Colonic mucosa (tissue), 4 donors: ENCODE data around the gene CNOT4. TPM values are rescaled to one million over a fixed set of nuclear protein-coding genes. Genes with fewer than 3 reads are reported as not detected.

Experiments
- DNase-seq: peaks from one replicate; pipeline ENCODE4 v3.0.0-alpha.2; 2020
- H3K27ac ChIP-seq: fragments of 200-600 bp; one replicate; pipeline ENCODE4 v1.8.0; 2021
- H3K27me3 ChIP-seq: fragments of 200-600 bp; one replicate; pipeline ENCODE4 v1.8.0; 2021
- H3K36me3 ChIP-seq: fragments of 200-600 bp; one replicate; pipeline ENCODE4 v1.8.0; 2021
- H3K4me1 ChIP-seq: fragments of 200-600 bp; one replicate; pipeline ENCODE4 v1.8.0; 2021; ENCODE audit warnings: mild to moderate bottlenecking
- H3K4me3 ChIP-seq: fragments of 200-600 bp; one replicate; pipeline ENCODE4 v1.8.0; 2021
- H3K9ac ChIP-seq, 2 donors: one replicate each; pipeline ENCODE4 v1.7.0; 2013; ENCODE audit warnings: control low read depth in 2 of 2, low read depth in 2 of 2, low read length in 2 of 2
- H3K9me3 ChIP-seq: fragments of 200-600 bp; one replicate; pipeline ENCODE4 v1.8.0; 2021
- intact Hi-C: fragments of 100-400 bp; cut with DNase I; formaldehyde crosslinking; loops from one replicate; pipeline ENCODE4 v1.14.1; 2022
- total RNA-seq, 2 donors: library from RNA; stranded (reverse); fragmentation: NEBNext Ultra II Directional in 1 of 2; extraction: Animal tissue kit (Norgen Biotek cat#: 25700) in 1 of 2; gene quantifications; one replicate each; pipeline ENCODE4 v1.2.1, GENCODE V29; 2021
- TF ChIP-seq, protein P1 (sequence below): fragments of 200-600 bp; IDR thresholded peaks from one replicate; pipeline ENCODE4 v1.8.0; 2022; ENCODE audit warnings: antibody characterized with exemption, mild to moderate bottlenecking
- donor health status: healthy.
- donor health status: DM: no; HTN: no; CAD: no.
- donor health status: DM: no; HTN: no; CAD: no.

Gene CNOT4
- total RNA-seq, 2 donors from 2014 or later = 14.7 to 20.9 TPM

GRCh38 chr7:135512135-135512887, 2.4 kb upstream of the CNOT4 start:
- H3K36me3 ChIP-seq = no peaks in the 10 kb centered on the region
- TF ChIP-seq, protein P1, sequence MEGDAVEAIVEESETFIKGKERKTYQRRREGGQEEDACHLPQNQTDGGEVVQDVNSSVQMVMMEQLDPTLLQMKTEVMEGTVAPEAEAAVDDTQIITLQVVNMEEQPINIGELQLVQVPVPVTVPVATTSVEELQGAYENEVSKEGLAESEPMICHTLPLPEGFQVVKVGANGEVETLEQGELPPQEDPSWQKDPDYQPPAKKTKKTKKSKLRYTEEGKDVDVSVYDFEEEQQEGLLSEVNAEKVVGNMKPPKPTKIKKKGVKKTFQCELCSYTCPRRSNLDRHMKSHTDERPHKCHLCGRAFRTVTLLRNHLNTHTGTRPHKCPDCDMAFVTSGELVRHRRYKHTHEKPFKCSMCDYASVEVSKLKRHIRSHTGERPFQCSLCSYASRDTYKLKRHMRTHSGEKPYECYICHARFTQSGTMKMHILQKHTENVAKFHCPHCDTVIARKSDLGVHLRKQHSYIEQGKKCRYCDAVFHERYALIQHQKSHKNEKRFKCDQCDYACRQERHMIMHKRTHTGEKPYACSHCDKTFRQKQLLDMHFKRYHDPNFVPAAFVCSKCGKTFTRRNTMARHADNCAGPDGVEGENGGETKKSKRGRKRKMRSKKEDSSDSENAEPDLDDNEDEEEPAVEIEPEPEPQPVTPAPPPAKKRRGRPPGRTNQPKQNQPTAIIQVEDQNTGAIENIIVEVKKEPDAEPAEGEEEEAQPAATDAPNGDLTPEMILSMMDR = peak; percentile 55
- H3K27ac ChIP-seq = no peak overlapping the region
- H3K4me1 ChIP-seq = no peaks in the 10 kb centered on the region
- H3K9me3 ChIP-seq = no peaks in the 10 kb centered on the region
- intact Hi-C loops = no loop called here
- H3K27me3 ChIP-seq = no peaks in the 10 kb centered on the region
- H3K9ac ChIP-seq = no peak overlapping the region
- H3K4me3 ChIP-seq = no peak overlapping the region
- peak; percentile 27 for DNase-seq

GRCh38 chr7:135510592-135511183, 786 bp upstream of the CNOT4 start:
- H3K36me3 ChIP-seq = no peaks in the 10 kb centered on the region
- peak overlapping the region; percentile 76 for H3K4me3 ChIP-seq
- intact Hi-C loops = no loop called here
- TF ChIP-seq, protein P1 = no peak
- peak overlapping the region; percentile 38 to 81 for H3K9ac ChIP-seq
- peak overlapping the region; percentile 89 for H3K27ac ChIP-seq
- H3K9me3 ChIP-seq = no peaks in the 10 kb centered on the region
- DNase-seq = peak; percentile 30
- no peaks in the 10 kb centered on the region for H3K4me1 ChIP-seq
- no peaks in the 10 kb centered on the region for H3K27me3 ChIP-seq

GRCh38 chr7:135509589-135509838, 388 bp downstream of the CNOT4 start:
- TF ChIP-seq, protein P1 = no peak
- Histone ChIP-seq H3K9me3 (no peaks in the 10 kb centered on the region), H3K27me3 (no peaks in the 10 kb centered on the region), H3K9ac (peak overlapping the region; percentile 77 to 94), H3K36me3 (no peaks in the 10 kb centered on the region), H3K4me1 (no peaks in the 10 kb centered on the region), H3K27ac (peak overlapping the region; percentile 89), H3K4me3 (peak overlapping the region; percentile 76)
- intact Hi-C loops = loop anchor here (5.0 kb wide), 1 partner anchor 48 kb away; the partner anchor contains the start of gene NUP205
- DNase-seq = no peak

GRCh38 chr7:135508883-135509588, 866 bp downstream of the CNOT4 start:
- H3K36me3 ChIP-seq = no peaks in the 10 kb centered on the region
- no peaks in the 10 kb centered on the region for H3K27me3 ChIP-seq
- peak; percentile 46 for DNase-seq
- H3K4me1 ChIP-seq = no peaks in the 10 kb centered on the region
- intact Hi-C loops = loop anchor here (5.0 kb wide), 1 partner anchor 48 kb away; the partner anchor contains the start of gene NUP205
- peak overlapping the region; percentile 89 for H3K27ac ChIP-seq
- H3K9ac ChIP-seq = peak overlapping the region; percentile 77 to 94
- H3K9me3 ChIP-seq = no peaks in the 10 kb centered on the region
- TF ChIP-seq, protein P1 = no peak
- H3K4me3 ChIP-seq = peak overlapping the region; percentile 76

- Histone ChIP-seq H3K9me3 (no peaks in the 10 kb centered on the region), H3K36me3 (no peaks in the 10 kb centered on the region), H3K9ac (no peak overlapping the region), H3K4me3 (no peak overlapping the region), H3K4me1 (no peaks in the 10 kb centered on the region), H3K27ac (no peak overlapping the region), H3K27me3 (no peaks in the 10 kb centered on the region)
- TF ChIP-seq, protein P1 = no peak
- DNase-seq = no peak
- intact Hi-C loops = no loop called here
Observed at GRCh38 chr7:135501402-135501801, 8.5 kb downstream of the CNOT4 start.
